Mucosa of stomach (tissue), 1 donor: ENCODE measurements around the gene LRP11.

Experiments
- H3K27me3 ChIP-seq: one replicate; pipeline ENCODE4 v1.7.0; 2013; ENCODE audit warnings: mild to moderate bottlenecking, low read length; ENCODE audit not compliant: control insufficient read depth, insufficient read depth
- H3K36me3 ChIP-seq: one replicate; pipeline ENCODE4 v1.7.0; 2013; ENCODE audit warnings: low read length; ENCODE audit not compliant: control insufficient read depth, insufficient read depth
- H3K4me1 ChIP-seq: one replicate; pipeline ENCODE4 v1.7.0; 2013; ENCODE audit warnings: mild to moderate bottlenecking, low read length; ENCODE audit not compliant: control insufficient read depth, insufficient read depth
- H3K4me3 ChIP-seq: one replicate; pipeline ENCODE4 v1.7.0; 2013; ENCODE audit warnings: low read length
- H3K9ac ChIP-seq: one replicate; pipeline ENCODE4 v1.7.0; 2013; ENCODE audit warnings: mild to moderate bottlenecking, low read length, moderate library complexity
- H3K9me3 ChIP-seq: one replicate; pipeline ENCODE4 v1.7.0; 2013; ENCODE audit warnings: mild to moderate bottlenecking, low read length, moderate library complexity; ENCODE audit not compliant: control insufficient read depth
- donor health status: Pancreatic carcinoma.

Gene LRP11

GRCh38 chr6:149833651-149834050 lies 30.5 kb downstream of the LRP11 start:
- Histone ChIP-seq H3K4me1 (no peaks in the 10 kb centered on the region), H3K4me3 (no peak overlapping the region), H3K36me3 (no peaks in the 10 kb centered on the region)

DNA sequence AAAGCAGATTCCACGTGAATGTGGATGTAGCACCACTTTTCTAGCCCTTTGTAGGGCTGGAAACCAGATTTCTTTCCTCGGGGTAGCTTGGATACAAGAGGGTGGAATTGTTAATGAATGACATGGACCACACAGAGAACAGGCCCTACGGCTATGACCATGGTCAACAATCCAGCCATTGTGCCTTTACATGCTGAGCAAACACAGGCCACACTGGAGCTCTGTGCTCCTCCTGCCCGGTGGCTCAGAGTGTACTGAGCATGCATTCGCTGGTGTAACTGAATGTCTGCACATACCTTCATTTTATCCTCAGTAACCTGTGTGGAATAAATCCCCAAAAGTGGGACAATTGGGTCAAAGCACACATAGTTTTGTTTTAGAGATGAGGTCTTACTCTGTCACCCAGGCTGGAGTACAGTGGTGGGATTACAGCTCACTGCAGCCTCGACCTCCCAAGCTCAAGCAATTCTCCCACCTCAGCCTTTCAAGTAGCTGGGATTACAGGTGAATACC lies 32.8 kb downstream of the LRP11 start:
- H3K9ac ChIP-seq, result no peak overlapping the region
- no peaks in the 10 kb centered on the region for H3K9me3 ChIP-seq
- H3K36me3 ChIP-seq, result no peaks in the 10 kb centered on the region
- H3K27me3 ChIP-seq, result no peaks in the 10 kb centered on the region
- no peak overlapping the region for H3K4me3 ChIP-seq
- no peaks in the 10 kb centered on the region for H3K4me1 ChIP-seq

More at GRCh38 chr6:149833651-149834050, 30.5 kb downstream of the LRP11 start:
- no peaks in the 10 kb centered on the region for H3K9me3 ChIP-seq
- no peaks in the 10 kb centered on the region for H3K27me3 ChIP-seq
- H3K9ac ChIP-seq, result no peak overlapping the region

DNA sequence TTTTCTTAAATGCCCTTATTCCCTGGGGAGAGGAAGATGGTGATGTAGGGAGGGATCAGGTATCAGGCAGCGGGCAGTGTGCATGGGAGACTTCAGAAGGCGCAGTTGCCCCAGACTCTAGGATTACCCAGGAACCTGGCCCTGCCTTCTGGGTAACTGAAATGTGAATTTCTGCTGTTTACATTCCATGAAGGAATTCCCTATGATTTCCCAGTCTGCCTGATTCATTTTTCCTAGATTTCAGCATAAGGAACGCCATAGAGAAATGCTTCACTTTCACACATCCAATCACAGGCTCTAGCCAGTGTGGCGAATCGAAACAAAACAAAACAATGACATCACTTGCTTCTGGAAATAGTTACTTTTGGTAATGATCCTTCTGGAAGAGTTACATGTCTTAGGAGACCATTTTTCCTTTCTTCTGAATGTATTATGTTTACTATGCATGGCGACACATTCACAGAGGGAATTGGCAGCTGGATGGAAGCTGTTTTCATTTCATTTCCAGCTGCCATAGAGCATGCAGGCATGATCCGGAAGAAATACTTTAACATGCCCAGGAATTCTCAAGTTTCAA lies 33.3 kb downstream of the LRP11 start:
- no peaks in the 10 kb centered on the region for H3K36me3 ChIP-seq
- no peak overlapping the region for H3K4me3 ChIP-seq
- H3K9ac ChIP-seq, result no peak overlapping the region
- no peaks in the 10 kb centered on the region for H3K4me1 ChIP-seq
- no peaks in the 10 kb centered on the region for H3K27me3 ChIP-seq
- no peaks in the 10 kb centered on the region for H3K9me3 ChIP-seq

- Histone ChIP-seq H3K4me1 (no peaks in the 10 kb centered on the region), H3K36me3 (no peaks in the 10 kb centered on the region), H3K4me3 (no peak overlapping the region), H3K9ac (no peak overlapping the region), H3K27me3 (no peaks in the 10 kb centered on the region), H3K9me3 (no peaks in the 10 kb centered on the region)
These were observed 38.9 kb downstream of the LRP11 start for GRCh38 chr6:149825292-149825691.

GRCh38 chr6:149823013-149823412 lies 41.1 kb downstream of the LRP11 start:
- no peaks in the 10 kb centered on the region for H3K9me3 ChIP-seq

DNA sequence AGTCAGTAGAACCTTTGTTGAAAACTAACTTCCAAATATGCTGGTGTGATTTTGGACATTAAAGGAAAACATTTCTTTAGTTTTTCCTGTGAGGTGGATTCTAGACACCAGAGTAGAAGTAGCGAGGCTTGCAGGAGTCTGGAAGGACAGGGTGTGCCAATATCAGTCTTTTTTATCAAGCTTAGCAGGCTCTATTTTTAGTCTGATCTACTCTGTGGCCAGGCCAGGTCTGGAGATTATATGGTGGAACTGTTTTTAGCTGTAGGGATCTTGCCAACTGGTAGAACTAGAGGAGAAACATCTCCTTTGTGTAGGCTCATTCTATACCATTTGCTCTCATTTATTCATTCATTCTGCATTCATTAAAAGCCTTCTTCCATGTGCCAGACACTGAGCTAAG lies 42.7 kb downstream of the LRP11 start:
- Histone ChIP-seq H3K27me3 (no peaks in the 10 kb centered on the region), H3K4me1 (no peaks in the 10 kb centered on the region), H3K36me3 (no peaks in the 10 kb centered on the region), H3K4me3 (no peak overlapping the region), H3K9me3 (no peaks in the 10 kb centered on the region), H3K9ac (no peak overlapping the region)

More at GRCh38 chr6:149823013-149823412, 41.1 kb downstream of the LRP11 start:
- Histone ChIP-seq H3K27me3 (no peaks in the 10 kb centered on the region), H3K4me1 (no peaks in the 10 kb centered on the region), H3K36me3 (no peaks in the 10 kb centered on the region), H3K4me3 (no peak overlapping the region), H3K9ac (no peak overlapping the region)

DNA sequence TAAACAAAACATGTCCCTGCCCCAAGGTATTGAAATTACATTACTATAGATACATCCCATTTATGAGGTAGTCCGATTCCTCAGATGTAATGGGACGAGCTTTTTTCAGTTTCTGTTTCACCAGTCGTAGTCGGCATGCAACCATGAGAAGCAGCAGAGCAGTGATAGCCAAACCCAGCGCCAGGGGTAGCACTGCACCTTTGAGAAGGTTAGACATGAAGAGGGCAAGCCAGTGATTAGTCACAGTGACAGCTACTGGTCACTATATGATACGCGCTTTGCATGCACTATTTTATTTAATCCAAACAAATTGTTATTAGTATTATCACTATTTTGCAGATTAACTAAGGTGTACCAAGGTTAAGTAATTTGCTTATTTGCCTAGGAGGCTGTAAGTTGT lies 43.7 kb downstream of the LRP11 start:
- Histone ChIP-seq H3K36me3 (no peaks in the 10 kb centered on the region), H3K9me3 (no peaks in the 10 kb centered on the region), H3K27me3 (no peaks in the 10 kb centered on the region), H3K4me1 (no peaks in the 10 kb centered on the region), H3K9ac (no peak overlapping the region), H3K4me3 (no peak overlapping the region)

DNA sequence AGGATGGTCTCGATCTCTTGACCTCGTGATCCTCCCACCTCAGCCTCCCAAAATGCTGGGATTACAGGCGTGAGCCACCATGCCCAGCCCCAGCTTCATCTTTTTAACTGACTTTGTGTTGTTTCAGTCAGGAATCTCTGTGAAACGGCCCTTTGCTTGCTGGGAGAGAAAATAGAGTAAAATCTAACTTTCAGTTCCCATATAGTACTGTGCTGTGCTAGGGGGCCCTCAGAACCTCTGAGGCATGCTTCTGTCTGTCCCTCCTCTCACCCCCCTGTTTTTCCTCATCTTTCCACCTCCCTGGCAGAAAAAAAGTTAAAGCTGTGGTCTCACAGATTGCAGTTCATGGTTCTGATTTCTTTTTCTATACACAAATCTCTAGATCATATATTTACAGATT lies 48.4 kb downstream of the LRP11 start:
- H3K9ac ChIP-seq, result no peak overlapping the region
- no peak overlapping the region for H3K4me3 ChIP-seq
- H3K36me3 ChIP-seq, result no peaks in the 10 kb centered on the region
- H3K9me3 ChIP-seq, result no peaks in the 10 kb centered on the region
- no peaks in the 10 kb centered on the region for H3K4me1 ChIP-seq
- no peaks in the 10 kb centered on the region for H3K27me3 ChIP-seq

DNA sequence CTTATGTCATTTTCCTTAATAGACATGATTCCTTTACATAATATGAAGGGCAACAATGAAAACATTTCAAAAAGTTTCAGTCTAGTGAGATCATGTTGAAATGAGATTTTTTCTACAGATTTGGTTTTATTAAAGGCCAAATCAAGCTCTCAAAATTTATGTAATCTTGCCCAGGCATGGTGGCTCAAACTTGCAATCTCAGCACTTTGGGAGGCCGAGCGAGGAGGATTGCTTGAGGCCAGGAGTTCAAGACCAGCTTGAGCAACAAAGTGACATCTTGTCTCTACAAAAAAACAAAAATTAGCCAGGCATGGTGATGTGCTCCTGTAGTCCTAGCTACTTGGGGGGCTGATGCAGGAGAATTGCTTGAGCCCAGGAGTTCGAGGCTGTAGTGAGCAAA lies 50.8 kb downstream of the LRP11 start:
- no peaks in the 10 kb centered on the region for H3K9me3 ChIP-seq
- H3K4me1 ChIP-seq, result no peaks in the 10 kb centered on the region
- no peaks in the 10 kb centered on the region for H3K36me3 ChIP-seq
- H3K27me3 ChIP-seq, result no peaks in the 10 kb centered on the region
- H3K4me3 ChIP-seq, result no peak overlapping the region
- H3K9ac ChIP-seq, result no peak overlapping the region

DNA sequence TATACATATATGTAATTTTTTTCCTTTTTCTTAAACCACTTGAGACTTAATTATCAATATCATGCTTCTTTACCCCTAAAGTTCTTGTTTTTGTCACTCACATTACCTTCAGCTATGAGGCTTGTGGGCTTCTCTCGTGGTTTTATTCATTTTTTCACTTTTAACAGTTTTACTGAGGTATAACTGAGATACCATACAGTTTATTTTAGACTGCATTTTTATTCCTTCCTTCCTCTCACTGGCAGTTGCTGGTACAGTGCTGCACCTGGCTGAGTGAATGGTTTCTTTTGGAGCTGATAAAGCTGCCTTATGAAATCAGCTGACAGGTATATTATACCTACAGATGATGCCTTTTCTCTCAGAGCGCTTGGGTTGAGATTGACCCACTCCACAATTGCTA lies 54.4 kb downstream of the LRP11 start:
- H3K4me3 ChIP-seq, result no peak overlapping the region
- no peaks in the 10 kb centered on the region for H3K36me3 ChIP-seq
- H3K9me3 ChIP-seq, result no peaks in the 10 kb centered on the region
- H3K9ac ChIP-seq, result no peak overlapping the region
- no peaks in the 10 kb centered on the region for H3K4me1 ChIP-seq
- H3K27me3 ChIP-seq, result no peaks in the 10 kb centered on the region

GRCh38 chr6:149806127-149806526 lies 58.0 kb downstream of the LRP11 start:
- no peaks in the 10 kb centered on the region for H3K4me1 ChIP-seq
- no peaks in the 10 kb centered on the region for H3K36me3 ChIP-seq
- no peak overlapping the region for H3K4me3 ChIP-seq
- H3K9me3 ChIP-seq, result no peaks in the 10 kb centered on the region
- H3K9ac ChIP-seq, result no peak overlapping the region
- no peaks in the 10 kb centered on the region for H3K27me3 ChIP-seq

DNA sequence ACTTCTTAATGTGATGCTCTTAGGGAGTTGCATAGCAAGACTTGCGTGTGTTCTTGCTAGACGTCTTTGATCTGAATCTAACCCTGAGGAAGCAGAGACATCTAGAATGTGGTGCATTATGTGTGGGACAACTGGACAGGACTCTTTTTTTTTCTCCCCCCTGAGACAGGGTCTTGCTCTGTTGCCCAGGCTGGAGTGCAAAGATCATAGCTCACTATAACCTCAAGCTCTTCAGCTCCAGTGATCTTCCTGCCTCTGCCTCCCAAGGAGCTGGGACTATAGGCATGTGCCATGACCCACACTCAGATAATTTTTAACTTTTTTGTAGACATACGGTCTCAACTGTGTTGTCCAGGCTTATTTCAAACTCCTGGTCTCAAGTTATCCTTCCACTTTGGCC lies 80.6 kb downstream of the LRP11 start:
- Histone ChIP-seq H3K9ac (no peak overlapping the region), H3K27me3 (no peaks in the 10 kb centered on the region), H3K4me3 (no peak overlapping the region), H3K36me3 (no peaks in the 10 kb centered on the region), H3K4me1 (no peaks in the 10 kb centered on the region), H3K9me3 (no peaks in the 10 kb centered on the region)

DNA sequence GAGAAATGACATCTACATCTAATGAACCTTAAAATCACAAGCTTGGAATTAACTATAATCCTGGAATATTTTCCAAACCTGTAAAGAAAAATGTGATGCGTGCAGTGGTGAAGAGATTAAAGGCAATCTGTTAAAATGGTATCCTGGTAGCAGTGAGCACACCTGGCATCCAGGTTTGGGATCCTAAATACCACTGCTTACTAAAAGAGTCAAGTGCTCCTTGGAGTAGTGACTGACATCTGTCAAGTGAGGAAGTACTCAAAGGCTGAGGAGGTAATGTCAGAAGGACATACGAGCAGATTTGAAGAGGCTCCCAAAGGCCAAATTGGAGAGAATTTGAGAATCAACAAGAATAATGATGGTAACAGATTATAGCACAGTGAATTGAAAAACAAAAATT lies 81.8 kb downstream of the LRP11 start:
- no peak overlapping the region for H3K9ac ChIP-seq
- no peaks in the 10 kb centered on the region for H3K4me1 ChIP-seq
- no peak overlapping the region for H3K4me3 ChIP-seq
- no peaks in the 10 kb centered on the region for H3K27me3 ChIP-seq
- no peaks in the 10 kb centered on the region for H3K36me3 ChIP-seq
- H3K9me3 ChIP-seq, result no peaks in the 10 kb centered on the region
